K562 (cell line): ENCODE data around the gene OR8A1. TPM values are rescaled to one million over a fixed set of nuclear protein-coding genes. Genes with fewer than 3 reads are reported as not detected.

Experiments used
- CTBP1 ChIP-seq: fragments of 450-650 bp; IDR thresholded peaks from 2 replicates; pipeline ENCODE4 v1.6.1; 2016; ENCODE audit warnings: borderline replicate concordance
- EWSR1 ChIP-seq: fragments of 450-650 bp; IDR thresholded peaks from 2 replicates; pipeline ENCODE4 v1.6.1; 2018; ENCODE audit warnings: borderline replicate concordance, mild to moderate bottlenecking, low read depth, moderate library complexity; ENCODE audit not compliant: partially characterized antibody
- HIVEP1 ChIP-seq: fragments of 250-450 bp; sonication (Bioruptor Pico); IDR thresholded peaks from 2 replicates; pipeline ENCODE4 v1.4.0; 2020; ENCODE audit warnings: mild to moderate bottlenecking
- MITF ChIP-seq: IDR thresholded peaks from 2 replicates; pipeline ENCODE4 v1.6.1; 2014; ENCODE audit warnings: antibody characterized with exemption
- NONO ChIP-seq, 2 experiments: fragments of 200-400 bp in 1 of 2; fragments of 450-650 bp in 1 of 2; formaldehyde crosslinking in 1 of 2; IDR thresholded peaks; 2 replicates each; pipeline ENCODE4 v1.6.1; 2017; ENCODE audit warnings: low read depth in 2 of 2, mild to moderate bottlenecking in 2 of 2, moderate library complexity in 2 of 2, low read length in 1 of 2
- NUFIP1 ChIP-seq: fragments of 450-650 bp; IDR thresholded peaks from 2 replicates; pipeline ENCODE4 v1.6.1; 2018; ENCODE audit not compliant: partially characterized antibody
- POLR2G ChIP-seq: fragments of 200-400 bp; formaldehyde crosslinking; IDR thresholded peaks from 2 replicates; pipeline ENCODE4 v1.6.1; 2017; ENCODE audit warnings: low read depth, mild to moderate bottlenecking, antibody characterized with exemption, low read length, moderate library complexity
- RAD21 ChIP-seq, 2 experiments: fragments of 250-450 bp in 1 of 2; fragments of 450-650 bp in 1 of 2; sonication (Bioruptor Pico) in 1 of 2; formaldehyde crosslinking in 1 of 2; IDR thresholded peaks in 1 of 2; conservative IDR thresholded peaks in 1 of 2; 2 replicates each; pipeline versions ENCODE4 v1.4.0 to v1.8.0; 2020 to 2022; ENCODE audit warnings: mild to moderate bottlenecking in 2 of 2, moderate library complexity in 1 of 2
- SAFB ChIP-seq: fragments of 200-400 bp; formaldehyde crosslinking; IDR thresholded peaks from 2 replicates; pipeline ENCODE4 v1.6.1; 2017; ENCODE audit warnings: low read depth, low read length, borderline replicate concordance
- SMAD2 ChIP-seq: fragments of 150-350 bp; IDR thresholded peaks from 2 replicates; pipeline ENCODE4 v1.6.1; 2014; ENCODE audit warnings: low read depth, mild to moderate bottlenecking, low read length
- TCF3 ChIP-seq: sonication (generic); formaldehyde crosslinking; IDR thresholded peaks from 2 replicates; pipeline ENCODE4 v1.4.0; 2020; ENCODE audit warnings: mild to moderate bottlenecking, missing genetic modification reagents
- U2AF2 ChIP-seq: fragments of 200-400 bp; formaldehyde crosslinking; optimal IDR thresholded peaks from 2 replicates; pipeline ENCODE3; 2017; ENCODE audit warnings: low read depth, mild to moderate bottlenecking, low read length
- ZBTB7A ChIP-seq: IDR thresholded peaks from 2 replicates; pipeline ENCODE4 v1.6.1; 2011; ENCODE audit warnings: low read depth, mild to moderate bottlenecking, low read length, moderate library complexity, borderline replicate concordance; ENCODE audit not compliant: control insufficient read depth
- ZFX ChIP-seq: sonication (generic); formaldehyde crosslinking; IDR thresholded peaks from 2 replicates; pipeline ENCODE4 v1.8.0; 2022; ENCODE audit warnings: mild to moderate bottlenecking, missing genetic modification reagents, moderate library complexity
- ZNF134 ChIP-seq: fragments of 250-450 bp; sonication (Bioruptor Pico); conservative IDR thresholded peaks from 2 replicates; pipeline ENCODE4 v1.4.0; 2020
- ZNF263 ChIP-seq: sonication (generic); formaldehyde crosslinking; IDR thresholded peaks from 2 replicates; pipeline ENCODE4 v1.8.0; 2022; ENCODE audit warnings: mild to moderate bottlenecking, missing genetic modification reagents, borderline replicate concordance
- ZNF445 ChIP-seq: fragments of 250-450 bp; sonication (Bioruptor Pico); IDR thresholded peaks from 2 replicates; pipeline ENCODE4 v1.4.0; 2020; ENCODE audit warnings: low read depth, mild to moderate bottlenecking, moderate library complexity
- ZNF512 ChIP-seq: IDR thresholded peaks from 2 replicates; pipeline ENCODE4 v1.6.1; 2016; ENCODE audit warnings: missing genetic modification characterization, missing compliant biosample characterization
- ZNF76 ChIP-seq: fragments of 250-450 bp; sonication (Bioruptor Pico); IDR thresholded peaks from 2 replicates; pipeline ENCODE4 v1.4.0; 2020; ENCODE audit warnings: mild to moderate bottlenecking, moderate library complexity, borderline replicate concordance
- polyA plus RNA-seq, 8 experiments: library from polyadenylated mRNA; depleted of rRNA in 4 of 8; stranded (reverse) in 5 of 8; unstranded in 3 of 8; fragments of >200 nt; fragmentation: Nextera tagmentation in 2 of 8; fragmentation: Illumina TruSeq in 1 of 8; extraction: Ambion mirVana in 2 of 8; extraction: Trizol in 1 of 8; gene quantifications; 2 replicates each; pipeline versions ENCODE4 v1.2.1 to v1.2.3, GENCODE V29; 2011 to 2014; ENCODE audit warnings: inconsistent platforms in 1 of 8, missing spikeins in 1 of 8
- total RNA-seq, 7 experiments: library from RNA; depleted of rRNA in 6 of 7; stranded (reverse); fragments of >200 nt in 6 of 7; fragmentation: Illumina TruSeq in 2 of 7; extraction: Trizol in 2 of 7; gene quantifications; 2 replicates each; pipeline versions ENCODE4 v1.2.1 to v1.2.3, GENCODE V29; 2011 to 2021; ENCODE audit warnings: low replicate concordance in 1 of 7
- TF ChIP-seq, protein P1 (sequence below): fragments of 200-800 bp; sonication (Bioruptor generic); IDR thresholded peaks from 2 replicates; pipeline ENCODE4 v1.6.1; 2017; ENCODE audit warnings: missing genetic modification characterization, missing compliant biosample characterization
- TF ChIP-seq, protein P2 (sequence below): fragments of 450-650 bp; IDR thresholded peaks from 2 replicates; pipeline ENCODE4 v1.7.0; 2016; ENCODE audit warnings: borderline replicate concordance
- TF ChIP-seq, protein P3 (sequence below): sonication (generic); formaldehyde crosslinking; IDR thresholded peaks from 2 replicates; pipeline ENCODE4 v1.8.0; 2022; ENCODE audit warnings: mild to moderate bottlenecking, missing genetic modification reagents

OR8A1 gene
- total and polyA plus RNA-seq, 9 of the 15 experiments (the other 6 are each of a cell fraction or from before 2014, with no cell fraction given), result 0.27 to 2.7 (median 1.4) TPM

- TF ChIP-seq, protein P1, sequence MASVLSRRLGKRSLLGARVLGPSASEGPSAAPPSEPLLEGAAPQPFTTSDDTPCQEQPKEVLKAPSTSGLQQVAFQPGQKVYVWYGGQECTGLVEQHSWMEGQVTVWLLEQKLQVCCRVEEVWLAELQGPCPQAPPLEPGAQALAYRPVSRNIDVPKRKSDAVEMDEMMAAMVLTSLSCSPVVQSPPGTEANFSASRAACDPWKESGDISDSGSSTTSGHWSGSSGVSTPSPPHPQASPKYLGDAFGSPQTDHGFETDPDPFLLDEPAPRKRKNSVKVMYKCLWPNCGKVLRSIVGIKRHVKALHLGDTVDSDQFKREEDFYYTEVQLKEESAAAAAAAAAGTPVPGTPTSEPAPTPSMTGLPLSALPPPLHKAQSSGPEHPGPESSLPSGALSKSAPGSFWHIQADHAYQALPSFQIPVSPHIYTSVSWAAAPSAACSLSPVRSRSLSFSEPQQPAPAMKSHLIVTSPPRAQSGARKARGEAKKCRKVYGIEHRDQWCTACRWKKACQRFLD (CRISPR knock-in tag), result 0 out of 2 replicates have a peak, but pooled peaks have one; percentile 54
- no peak for TF ChIP-seq MITF
- TF ChIP-seq SMAD2, result no peak
- no peak for TF ChIP-seq NUFIP1
- TF ChIP-seq ZFX (CRISPR knock-in tag), result no peak
- no peak for TF ChIP-seq ZNF445
- no peak for TF ChIP-seq SAFB
- peak; percentile 61 to 62 for TF ChIP-seq RAD21 (CRISPR knock-in tag; conservative IDR thresholded peaks at IDR 0.05 in 1 of 2, IDR thresholded peaks at IDR 0.05 in 1 of 2)
- TF ChIP-seq EWSR1, result no peak
- no peak for TF ChIP-seq ZBTB7A
- TF ChIP-seq, protein P2, sequence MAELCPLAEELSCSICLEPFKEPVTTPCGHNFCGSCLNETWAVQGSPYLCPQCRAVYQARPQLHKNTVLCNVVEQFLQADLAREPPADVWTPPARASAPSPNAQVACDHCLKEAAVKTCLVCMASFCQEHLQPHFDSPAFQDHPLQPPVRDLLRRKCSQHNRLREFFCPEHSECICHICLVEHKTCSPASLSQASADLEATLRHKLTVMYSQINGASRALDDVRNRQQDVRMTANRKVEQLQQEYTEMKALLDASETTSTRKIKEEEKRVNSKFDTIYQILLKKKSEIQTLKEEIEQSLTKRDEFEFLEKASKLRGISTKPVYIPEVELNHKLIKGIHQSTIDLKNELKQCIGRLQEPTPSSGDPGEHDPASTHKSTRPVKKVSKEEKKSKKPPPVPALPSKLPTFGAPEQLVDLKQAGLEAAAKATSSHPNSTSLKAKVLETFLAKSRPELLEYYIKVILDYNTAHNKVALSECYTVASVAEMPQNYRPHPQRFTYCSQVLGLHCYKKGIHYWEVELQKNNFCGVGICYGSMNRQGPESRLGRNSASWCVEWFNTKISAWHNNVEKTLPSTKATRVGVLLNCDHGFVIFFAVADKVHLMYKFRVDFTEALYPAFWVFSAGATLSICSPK, result no peak
- TF ChIP-seq TCF3, result no peak
- TF ChIP-seq NONO (IDR thresholded peaks at IDR 0.05; ENCODE audit: low read depth in 2 of 2, low read length in 1 of 2), result no peak
- TF ChIP-seq U2AF2, result no peak
- no peak for TF ChIP-seq ZNF263 (CRISPR knock-in tag)
- TF ChIP-seq ZNF512 (tag), result no peak
- TF ChIP-seq ZNF76 (CRISPR knock-in tag), result no peak
- TF ChIP-seq HIVEP1 (CRISPR knock-in tag), result no peak
- TF ChIP-seq ZNF134 (CRISPR knock-in tag), result no peak
- TF ChIP-seq CTBP1, result 0 out of 2 replicates have a peak, but pooled peaks have one; percentile 46
- TF ChIP-seq POLR2G, result no peak
- TF ChIP-seq, protein P3, sequence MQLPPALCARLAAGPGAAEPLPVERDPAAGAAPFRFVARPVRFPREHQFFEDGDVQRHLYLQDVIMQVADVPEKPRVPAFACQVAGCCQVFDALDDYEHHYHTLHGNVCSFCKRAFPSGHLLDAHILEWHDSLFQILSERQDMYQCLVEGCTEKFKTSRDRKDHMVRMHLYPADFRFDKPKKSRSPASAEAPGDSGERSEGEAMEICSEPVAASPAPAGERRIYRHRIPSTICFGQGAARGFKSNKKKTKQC (CRISPR knock-in tag), result no peak
Observed at GRCh38 chr11:124536520-124536919, 33.3 kb upstream of the OR8A1 start (continued).
